ENCODE results near the gene INSRR.

The INSRR gene

DNA sequence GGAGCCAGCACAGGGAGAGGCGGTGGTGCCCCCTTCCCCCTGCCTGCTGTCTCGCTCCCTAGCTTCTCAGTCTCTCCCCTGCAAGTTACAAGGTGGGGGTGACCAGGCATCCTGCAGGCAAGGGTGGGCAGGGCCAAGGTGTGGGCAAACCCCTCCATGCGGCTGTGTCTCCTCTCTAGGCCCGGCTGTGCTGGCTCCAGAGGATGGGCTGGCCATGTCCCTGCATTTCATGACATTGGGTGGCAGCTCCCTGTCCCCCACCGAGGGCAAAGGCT, 16.4 kb upstream of the INSRR start:
- FAIRE-seq (no peak), DNase-seq (ENCODE audit: low spot score) (no peak)

DNA sequence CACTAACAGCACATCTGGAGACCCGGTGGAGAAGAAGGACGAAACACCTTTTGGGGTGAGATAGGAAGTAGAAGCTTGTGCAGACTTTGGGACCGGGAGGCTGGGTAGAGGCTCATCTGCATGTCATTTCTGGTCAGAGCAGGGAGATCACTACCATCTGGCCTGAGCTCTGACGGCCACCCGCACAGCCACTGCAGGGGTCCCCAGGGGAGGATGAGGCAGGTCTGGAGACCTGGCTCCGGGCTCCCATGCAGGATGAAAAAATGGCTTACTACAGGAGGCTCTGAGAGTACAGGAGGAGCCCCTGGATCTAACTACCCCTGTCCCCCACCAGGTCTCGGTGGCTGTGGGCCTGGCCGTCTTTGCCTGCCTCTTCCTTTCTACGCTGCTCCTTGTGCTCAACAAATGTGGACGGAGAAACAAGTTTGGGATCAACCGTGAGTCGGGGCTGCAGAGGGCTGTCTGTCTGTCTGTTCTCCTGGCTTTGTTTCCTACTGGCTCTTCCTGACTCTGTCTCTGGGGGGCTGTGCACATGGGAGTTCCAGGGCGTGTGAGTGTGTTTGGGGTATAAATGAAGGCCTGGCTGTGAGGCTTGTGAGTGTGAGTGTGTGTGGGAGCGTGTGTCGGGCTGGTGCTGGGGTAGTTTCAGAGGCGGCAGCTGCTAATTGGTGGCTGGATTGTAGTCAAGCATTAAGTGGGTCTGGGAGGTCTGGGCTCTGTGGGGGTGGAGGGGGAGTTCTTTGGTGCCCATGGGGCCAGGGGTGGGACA, 15.8 kb upstream of the INSRR start:
- DNase-seq (ENCODE audit: low spot score), result no peak
- FAIRE-seq, result no peak

DNA sequence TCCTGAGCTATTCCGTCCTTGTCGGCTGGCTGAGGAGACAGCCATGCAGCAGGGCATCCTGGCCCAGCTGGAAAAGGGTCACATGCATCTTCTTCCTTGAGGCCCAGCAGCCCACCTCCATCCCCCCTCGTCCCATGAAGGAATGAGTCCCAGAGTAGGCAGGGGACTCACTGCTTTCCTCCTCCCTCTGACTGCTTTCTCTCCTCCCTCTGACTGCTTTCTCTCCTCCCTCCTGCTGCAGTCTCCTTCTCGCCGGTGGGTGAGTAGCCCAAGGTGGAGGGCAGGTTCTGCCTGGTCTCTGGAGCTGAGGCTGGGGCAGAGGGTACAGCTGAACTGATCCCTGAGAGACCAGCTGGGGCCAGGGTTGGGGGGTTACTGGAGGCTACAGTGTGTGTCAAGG, 15.2 kb upstream of the INSRR start:
- DNase-seq (ENCODE audit: low spot score) (no peak), FAIRE-seq (no peak)

DNA sequence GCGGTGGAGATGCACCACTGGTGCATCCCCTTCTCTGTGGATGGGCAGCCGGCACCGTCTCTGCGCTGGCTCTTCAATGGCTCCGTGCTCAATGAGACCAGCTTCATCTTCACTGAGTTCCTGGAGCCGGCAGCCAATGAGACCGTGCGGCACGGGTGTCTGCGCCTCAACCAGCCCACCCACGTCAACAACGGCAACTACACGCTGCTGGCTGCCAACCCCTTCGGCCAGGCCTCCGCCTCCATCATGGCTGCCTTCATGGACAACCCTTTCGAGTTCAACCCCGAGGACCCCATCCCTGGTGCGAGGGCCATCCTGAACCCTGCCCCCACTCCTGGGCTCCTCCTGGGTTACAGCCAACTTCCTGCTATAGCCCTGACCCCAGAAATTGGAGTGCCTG, 14.7 kb upstream of the INSRR start:
- DNase-seq (ENCODE audit: low spot score) (no peak), FAIRE-seq (no peak)

DNA sequence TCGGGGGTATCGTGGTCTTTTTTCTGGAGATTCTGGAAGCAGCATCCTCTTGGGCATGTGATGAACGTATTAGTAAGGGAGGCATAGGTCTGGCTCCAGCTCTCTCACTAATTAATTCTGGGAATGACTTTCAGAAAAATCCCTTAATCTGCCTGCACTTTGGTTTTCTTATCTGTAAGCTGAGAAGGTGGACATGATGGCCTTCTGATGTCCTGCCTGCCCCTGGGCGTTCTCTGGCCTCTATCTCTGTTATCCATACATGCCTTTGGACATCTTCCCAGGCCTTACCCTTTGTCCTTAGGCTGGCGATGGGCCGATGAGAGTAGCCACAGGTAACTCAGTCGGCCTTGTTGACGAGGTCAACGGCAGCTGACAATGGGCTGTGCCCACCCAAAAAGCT, 10.5 kb upstream of the INSRR start:
- DNase-seq (ENCODE audit: low spot score) (no peak), FAIRE-seq (no peak)

DNA sequence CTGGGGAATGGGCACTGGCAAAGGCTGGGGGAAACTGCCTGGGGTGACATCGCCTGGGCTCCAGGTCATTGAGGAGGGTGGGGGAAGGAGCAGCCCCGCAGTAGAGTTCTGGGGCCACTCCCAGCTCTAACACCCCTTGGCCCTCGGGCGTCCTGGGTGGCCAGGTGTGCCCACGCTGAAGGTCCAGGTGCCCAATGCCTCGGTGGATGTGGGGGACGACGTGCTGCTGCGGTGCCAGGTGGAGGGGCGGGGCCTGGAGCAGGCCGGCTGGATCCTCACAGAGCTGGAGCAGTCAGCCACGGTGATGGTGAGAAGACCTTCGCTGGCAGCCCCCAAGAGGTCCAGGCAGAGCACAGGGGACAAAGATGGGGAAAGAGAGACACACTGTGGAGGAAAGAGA, 9.4 kb upstream of the INSRR start:
- FAIRE-seq (no peak), DNase-seq (ENCODE audit: low spot score) (no peak)

DNA sequence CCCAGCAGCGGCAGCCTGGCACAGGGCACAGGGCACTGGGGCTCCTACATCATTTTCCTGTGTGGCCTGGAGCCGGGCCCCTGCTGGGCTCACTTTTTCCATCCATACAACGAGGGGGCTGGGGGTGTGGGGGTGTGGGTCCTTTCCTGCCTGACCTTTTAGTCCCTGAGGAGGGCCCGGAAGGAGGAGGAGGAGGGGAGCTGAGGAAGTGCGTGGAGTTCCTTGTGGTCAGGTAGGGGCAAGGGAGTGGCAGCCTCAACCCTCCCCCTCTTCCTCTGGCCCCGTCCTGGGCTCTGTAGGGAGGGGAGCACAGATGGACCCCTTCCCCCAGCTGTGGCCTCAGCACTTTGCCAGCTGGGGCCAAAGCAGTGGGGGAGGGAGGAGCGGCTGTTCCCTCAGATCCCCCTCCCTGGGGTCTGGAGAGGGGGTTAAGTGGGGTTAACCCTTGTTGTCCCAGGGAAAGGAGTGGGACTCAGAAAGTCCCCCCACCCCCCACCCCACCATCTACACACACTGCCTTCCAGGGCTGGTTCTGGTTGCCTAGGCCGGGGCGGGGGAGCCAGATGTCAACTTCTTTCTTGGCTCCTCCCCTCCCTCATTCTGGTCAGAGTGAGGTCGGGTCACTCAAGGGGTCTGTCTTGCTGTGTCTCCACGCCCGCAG, 7.5 kb upstream of the INSRR start:
- FAIRE-seq, result no peak
- peak; percentile 31 for DNase-seq (ENCODE audit: low spot score)

DNA sequence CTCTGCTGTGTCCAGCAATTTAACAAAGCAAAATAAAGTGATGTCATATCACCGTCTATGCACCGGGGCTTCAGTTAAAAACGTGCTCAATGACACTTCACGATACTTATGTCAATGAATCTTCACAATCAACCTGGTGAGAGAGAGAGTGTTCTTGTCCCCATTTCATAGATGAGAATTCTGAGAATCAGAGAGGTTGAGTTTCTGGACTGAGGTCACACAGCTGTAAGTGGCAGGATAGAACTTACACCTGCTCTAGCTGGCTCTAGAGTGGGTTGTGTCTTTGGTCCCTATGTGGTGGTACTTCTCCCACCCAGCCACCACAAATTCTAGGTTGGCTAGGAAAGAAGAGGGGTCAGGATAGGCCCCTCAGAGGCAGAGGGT, 6.9 kb upstream of the INSRR start:
- FAIRE-seq (no peak), DNase-seq (ENCODE audit: low spot score) (no peak)

DNA sequence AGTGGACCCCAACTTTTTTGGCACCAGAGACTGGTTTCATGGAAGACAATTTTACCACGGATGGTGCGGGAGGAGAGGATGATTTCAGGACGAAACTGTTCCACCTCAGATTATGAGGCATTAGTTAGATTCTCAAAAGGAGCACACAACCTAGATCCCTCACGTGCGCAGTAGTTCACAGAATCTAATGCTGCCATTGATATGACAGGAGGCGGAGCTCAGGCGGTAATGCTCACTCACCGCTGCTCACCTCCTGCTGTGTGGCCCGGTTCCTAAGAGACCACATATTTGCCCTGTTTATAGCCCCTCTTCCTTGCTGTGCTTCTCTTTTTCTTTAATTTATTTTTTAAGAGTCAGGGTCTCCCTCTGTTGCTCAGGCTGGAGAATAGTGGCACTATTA, 6.3 kb upstream of the INSRR start:
- DNase-seq (ENCODE audit: low spot score), result no peak
- no peak for FAIRE-seq

DNA sequence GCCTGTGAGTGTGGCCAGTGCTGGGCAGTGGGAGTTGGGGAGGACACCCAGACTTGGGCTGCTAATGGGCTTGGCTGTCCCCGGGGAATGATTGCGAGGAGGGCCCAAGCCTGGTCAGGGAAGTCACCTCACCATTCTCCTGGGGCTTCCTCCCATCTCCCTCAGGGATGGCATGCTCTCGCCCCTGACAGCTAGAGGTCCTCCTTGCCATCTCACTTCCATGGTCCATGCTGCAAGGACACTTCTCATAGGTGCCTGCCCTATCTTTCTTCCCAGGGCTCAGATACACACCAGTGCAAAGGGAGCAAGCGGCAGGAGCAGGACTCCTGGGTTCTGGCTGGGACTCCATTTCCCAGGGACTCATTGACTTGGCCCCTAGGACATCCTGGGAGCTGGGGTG, 5.9 kb upstream of the INSRR start:
- no peak for FAIRE-seq
- no peak for DNase-seq (ENCODE audit: low spot score)

DNA sequence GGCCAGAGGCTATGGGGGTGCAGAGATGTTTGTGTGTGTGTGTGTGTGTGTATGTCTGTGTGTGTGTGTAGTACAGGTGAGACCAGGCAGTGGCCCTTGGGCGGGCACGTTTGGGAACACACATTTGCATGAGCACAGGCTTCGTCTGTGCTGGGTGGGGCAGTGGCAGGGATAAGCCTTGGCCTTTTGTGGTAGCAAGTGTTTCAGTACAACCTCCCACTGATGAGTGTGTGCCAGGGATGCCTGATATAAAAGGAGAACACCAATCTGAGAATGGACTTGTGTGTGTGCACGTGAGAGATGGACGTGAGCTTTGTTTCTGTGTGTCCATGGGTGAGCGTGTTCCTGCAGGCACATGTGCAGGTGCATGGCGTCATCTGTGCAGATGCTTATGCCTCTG, 4.7 kb upstream of the INSRR start:
- FAIRE-seq (no peak), DNase-seq (ENCODE audit: low spot score) (no peak)

DNA sequence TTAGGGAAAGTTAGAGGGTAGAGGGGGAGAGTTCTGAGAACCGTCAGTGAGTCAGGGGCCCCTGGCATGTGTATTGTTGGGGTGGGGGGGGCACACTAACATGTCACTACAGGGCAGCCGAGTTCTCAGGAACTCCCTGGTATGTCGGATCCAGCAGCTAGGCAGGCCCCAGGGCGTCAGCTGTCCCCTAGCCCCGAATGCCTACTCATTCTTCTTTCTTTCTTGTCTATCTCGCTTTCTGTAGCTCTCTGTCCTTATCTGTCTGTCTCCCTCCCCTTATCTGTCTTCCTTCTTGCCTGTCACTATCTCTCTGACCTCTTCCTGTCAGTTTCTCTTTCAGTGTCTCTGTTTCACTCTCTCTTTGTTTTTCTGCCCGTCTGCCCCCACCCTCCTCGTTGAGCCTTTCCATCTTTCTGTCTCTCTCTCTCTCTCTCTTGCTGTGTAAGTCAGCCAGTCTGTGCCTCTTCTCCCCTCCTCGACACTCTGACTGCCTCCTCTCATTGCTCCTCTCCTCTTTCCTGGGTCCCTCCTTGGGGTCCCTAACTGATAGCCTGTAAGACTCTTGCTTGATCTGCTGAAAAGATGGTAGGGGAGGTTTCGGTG, 4.2 kb upstream of the INSRR start:
- FAIRE-seq (no peak), DNase-seq (ENCODE audit: low spot score) (no peak)

DNA sequence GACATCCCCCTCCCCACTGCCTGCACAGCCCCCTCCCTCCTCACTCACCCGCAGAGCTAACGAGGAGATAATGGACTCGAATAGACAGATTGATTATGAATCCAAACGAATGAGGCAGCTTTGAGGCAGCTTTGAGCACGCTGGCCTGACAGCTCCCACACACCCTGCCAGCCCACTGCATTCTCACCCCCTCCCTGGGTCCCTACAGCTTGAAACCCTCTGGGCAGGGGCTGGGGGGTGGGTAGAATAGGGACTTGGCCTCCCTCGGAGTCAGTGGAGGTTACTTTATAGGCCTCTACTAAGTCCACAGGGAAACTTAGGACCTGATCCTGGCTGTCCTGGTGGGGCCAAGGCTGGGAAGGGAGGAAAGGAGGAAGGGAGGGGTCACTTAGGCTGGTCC, 3.7 kb upstream of the INSRR start:
- DNase-seq (ENCODE audit: low spot score) (no peak), FAIRE-seq (no peak)

DNA sequence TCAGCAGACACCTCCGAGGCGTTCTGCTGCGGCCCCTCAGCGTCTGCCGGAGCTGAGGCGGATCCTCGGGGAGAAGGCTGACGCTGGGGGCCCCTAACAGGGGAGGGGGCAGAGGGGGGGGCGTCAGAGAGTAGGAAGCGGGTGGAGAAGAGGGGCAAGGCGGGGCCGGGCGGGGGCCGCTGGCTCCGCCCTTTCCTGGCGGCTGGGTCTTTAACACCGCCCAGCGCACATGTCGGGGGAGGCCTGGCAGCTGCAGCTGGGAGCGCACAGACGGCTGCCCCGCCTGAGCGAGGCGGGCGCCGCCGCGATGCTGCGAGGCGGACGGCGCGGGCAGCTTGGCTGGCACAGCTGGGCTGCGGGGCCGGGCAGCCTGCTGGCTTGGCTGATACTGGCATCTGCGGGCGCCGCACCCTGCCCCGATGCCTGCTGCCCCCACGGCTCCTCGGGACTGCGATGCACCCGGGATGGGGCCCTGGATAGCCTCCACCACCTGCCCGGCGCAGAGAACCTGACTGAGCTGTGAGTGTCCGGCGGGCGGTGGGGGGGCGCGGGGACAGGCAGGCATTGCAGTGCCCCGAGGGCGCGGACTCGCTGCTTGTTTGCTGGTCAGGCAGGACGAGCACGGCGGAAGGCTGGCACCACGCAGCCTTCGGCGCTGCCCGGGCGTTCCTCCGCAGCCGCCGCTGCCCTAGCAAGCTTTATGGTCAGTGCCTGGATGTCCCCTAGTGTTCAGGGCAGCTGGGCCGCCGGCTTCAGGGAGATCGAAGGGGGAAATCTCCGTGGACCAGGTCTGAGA, 1.9 kb upstream of the INSRR start, which contains the start of gene NTRK1:
Gene NTRK1 (plus strand): TSS at position 238 of the 796 bp plus-strand sequence. CDS start 70 bp downstream, at position 308.
- DNase-seq (ENCODE audit: low spot score) (peak; percentile 85), FAIRE-seq (no peak)

DNA sequence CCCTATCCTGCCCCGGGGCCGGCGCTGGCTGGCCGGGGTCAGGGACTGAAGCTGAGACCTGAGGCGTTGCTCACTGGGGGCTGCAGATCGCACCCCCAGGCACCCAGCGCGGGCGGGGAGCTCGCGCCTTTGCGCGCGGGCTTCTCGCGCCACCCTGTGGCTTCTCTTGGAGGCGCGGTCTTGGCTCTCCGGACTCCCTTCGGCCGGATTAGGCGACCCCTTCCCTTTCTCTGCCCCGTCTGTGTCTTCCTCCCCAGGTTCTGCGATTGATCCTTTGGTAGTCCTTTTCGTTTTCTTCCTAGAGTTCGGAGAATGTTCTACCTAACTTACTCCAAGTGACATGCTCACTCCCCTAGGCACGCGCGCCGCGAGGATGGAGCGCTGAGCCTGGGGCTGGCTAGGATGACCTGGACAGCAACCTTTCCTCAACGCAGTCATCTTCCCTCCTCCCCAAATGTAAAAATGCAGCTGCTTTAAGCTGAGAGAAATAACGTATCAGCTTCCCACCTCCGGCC, 1.3 kb upstream of the INSRR start:
- peak; percentile 44 for DNase-seq (ENCODE audit: low spot score)
- FAIRE-seq, result no peak

DNA sequence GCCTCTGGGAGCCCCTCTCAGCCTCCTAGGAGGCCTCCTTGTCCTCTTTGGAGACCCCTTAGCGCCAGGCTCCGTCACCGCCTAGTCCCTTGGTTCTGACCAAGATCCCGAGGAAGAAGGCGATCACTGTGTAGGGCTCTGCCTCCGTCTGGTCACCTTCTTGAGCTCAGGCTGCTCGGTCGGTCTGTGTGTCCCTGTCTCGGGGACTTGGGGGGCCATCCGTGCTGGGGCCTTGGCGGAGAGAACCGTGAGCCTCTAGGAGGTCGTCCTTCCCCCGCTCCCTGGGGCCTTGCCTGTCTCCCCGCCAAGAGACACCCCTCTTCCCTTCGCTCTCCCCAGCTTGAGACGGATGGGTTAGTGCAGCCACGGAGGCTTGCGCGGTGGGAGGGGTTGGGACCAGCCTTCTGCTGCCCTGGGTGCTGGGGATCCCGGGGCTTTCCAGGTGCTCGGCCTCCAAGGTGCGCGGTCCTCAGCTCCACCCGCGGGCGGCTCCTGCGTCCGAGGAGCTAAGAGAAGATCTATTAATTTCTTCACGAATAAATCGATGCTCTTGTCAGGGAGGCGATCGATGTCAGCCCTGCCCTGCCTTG, 701 bp upstream of the INSRR start:
- DNase-seq (ENCODE audit: low spot score), result no peak

DNA sequence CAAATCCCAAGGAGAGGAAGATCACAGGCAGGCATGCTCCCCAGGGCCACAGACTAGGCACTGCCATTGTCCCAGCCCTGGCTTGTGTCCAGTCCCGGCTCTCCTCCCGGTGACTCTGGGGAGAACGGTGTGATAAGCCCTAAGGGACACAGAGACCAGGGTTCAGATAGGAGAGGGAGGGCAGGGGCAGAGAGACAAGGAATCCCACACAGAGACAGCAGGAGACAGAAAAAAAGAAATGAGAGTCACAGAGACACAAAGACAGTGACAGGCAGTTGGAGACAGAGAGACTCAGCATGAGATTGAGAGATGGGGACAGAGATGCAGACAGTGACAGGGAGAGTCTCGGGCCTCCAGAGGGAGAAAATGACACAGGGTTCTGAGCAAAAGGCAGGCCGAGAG, 361 bp downstream of the INSRR start:
- DNase-seq (ENCODE audit: low spot score) (no peak), FAIRE-seq (no peak)

More for the DNA sequence above, 701 bp upstream of the INSRR start:
- FAIRE-seq, result no peak

DNA sequence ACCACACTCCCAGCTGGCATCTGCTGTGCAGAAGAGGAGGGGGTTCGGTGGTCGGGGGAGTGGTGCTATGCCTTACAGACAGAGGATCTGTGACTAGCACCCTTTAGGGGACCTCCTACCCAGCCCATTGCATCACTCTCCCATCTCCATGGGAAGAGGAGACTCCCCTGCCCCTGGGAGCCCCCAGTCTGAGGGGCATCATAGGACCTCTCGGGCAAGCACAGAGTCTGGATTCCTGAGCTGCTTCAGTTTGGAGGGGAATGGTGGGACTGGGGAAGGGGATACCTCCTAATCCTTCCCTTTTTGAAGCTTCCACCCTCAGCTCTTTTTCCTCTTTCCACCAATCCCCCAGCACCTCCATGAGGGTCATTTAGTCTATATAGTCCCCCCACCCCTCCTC, 1.4 kb downstream of the INSRR start:
- DNase-seq (ENCODE audit: low spot score) (no peak), FAIRE-seq (no peak)

DNA sequence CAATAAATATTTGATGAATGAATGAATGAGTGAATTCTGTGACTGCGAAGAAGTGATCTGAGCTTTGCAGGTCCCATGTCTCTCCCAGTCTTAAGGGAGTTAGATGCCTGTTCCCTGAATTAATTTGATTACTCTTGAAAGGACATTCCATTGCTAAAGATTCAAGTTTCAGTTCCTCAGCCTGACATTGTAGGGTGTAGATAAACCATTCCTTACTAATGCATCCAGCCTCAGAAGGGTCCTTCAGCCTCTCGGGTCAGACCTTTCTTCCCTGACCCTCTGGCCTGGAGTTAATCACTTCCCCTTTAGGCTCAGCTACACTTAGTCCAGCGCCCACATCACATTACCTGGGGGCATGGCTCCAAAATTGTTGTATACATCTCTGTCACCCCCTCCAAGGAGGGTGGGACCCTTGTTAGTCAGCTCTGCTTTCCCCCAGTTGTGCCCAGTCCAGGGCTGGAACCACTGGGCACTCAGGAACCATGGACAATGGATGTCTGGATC, 2.6 kb downstream of the INSRR start:
- DNase-seq (ENCODE audit: low spot score) (no peak), FAIRE-seq (no peak)

DNA sequence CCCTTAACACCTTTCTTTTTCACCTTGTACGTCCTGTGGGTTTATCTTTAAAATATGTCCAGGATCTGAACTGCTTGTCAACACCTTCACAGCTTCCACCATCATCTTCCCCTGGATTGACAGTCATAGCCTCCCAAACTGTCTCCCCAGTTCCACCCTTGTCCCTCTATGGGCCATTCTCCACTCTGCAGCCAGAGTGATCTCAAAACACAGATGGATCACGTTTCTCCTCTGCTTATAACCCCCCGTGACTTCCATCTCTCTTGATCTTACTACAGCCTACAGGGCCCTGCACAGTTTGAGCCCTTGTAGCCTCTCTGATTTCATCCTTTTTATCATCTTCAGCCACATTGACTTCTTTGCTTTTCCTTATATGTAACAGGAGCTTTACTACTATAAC, 4.3 kb downstream of the INSRR start:
- FAIRE-seq (no peak), DNase-seq (ENCODE audit: low spot score) (no peak)

DNA sequence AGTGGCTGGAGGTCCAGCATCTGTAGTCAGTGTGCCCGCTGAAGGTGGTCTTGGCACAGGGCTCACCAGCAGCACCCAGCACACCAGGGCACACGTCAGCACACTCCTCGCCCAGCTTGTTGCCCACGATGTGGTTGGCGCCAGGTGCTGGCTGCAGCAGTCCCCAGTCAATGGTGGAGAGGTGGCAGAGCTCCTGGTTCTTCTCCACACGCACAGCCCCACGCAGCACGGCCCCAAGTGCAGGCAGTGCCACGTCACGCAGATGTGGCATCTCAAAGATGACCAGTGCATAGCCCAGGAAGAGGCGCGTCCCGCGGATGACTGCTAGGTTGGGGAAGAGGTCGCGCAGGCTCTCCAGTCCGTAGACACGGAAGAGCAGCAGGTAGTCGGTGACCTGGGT, 5.2 kb downstream of the INSRR start:
- no peak for FAIRE-seq
- no peak for DNase-seq (ENCODE audit: low spot score)

All from urothelium cell line (cell line).